ENCODE measurements around the gene NOD1. TPM values are rescaled to one million over a fixed set of nuclear protein-coding genes. Genes with fewer than 3 reads are reported as not detected.

NOD1 gene
- total and polyA plus RNA-seq, 2 of the 13 experiments (the other 11 are each of a cell fraction or from before 2014, with no cell fraction given): 1.7 to 2.9 TPM

DNA sequence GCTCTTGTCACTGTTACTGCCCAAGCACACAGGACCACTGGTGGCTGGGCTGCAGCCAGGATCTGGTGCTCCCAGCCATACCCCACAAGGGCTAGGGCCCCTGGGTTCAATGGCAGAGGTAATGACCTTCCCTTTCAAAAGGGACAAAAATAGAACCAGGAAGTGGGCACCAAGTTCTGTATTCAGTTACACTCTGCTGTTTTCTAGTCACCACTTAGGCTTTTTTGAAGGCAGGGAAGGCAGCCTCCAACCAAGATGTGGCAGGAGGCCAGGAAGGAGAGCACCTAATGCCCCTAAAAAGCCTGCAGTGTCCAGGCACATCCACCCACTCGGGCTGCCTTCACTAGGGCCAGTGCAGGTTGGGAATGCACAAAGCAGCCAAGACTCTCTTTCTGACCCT lies 47.8 kb downstream of the NOD1 start:
- ATAC-seq (no peak), DNase-seq (ENCODE audit: low spot score) (no peak), FAIRE-seq (no peak)
- H3K9ac ChIP-seq (ENCODE audit: insufficient read depth, low read depth, low read length): no peak overlapping the region
- CTCF ChIA-PET (ENCODE audit: low intra/inter-chr PET ratio, low total read pairs): no interaction called here
- no peaks in the 10 kb centered on the region for H3K9me3 ChIP-seq (ENCODE audit: low read length)
- intact Hi-C loops (cut with micrococcal nuclease; ENCODE audit: unreplicated experiment) (no loop called here), in situ Hi-C loops (cut with HindIII; ENCODE audit: extremely low pct_ligation_motif_present, low pct_unique_long_range_greater_than_20kb) (no loop called here)
- H3K27me3 ChIP-seq (ENCODE audit: control insufficient read depth in 1 of 2, insufficient read depth in 2 of 2, low read length in 2 of 2): no peaks in the 10 kb centered on the region
- no peaks in the 10 kb centered on the region for H3K4me1 ChIP-seq (ENCODE audit: insufficient read depth, low read length)
- H2AFZ ChIP-seq (ENCODE audit: low read length): no peak overlapping the region
- no TSS peak for BruUV-seq (replicated peaks)
- H3K36me3 ChIP-seq (replicated peaks in 1 of 2; ENCODE audit: control insufficient read depth in 1 of 2, insufficient read depth in 2 of 2, low read length in 2 of 2): no peaks in the 10 kb centered on the region; a peak in 1 of 5 replicates
- no peak overlapping the region for H3K27ac ChIP-seq (ENCODE audit: extremely low read length, insufficient read depth, low read length)
- no peaks in the 10 kb centered on the region for H3K79me2 ChIP-seq (ENCODE audit: insufficient read depth, low read length)
- H3K4me2 ChIP-seq (ENCODE audit: low read depth, low read length): no peak overlapping the region
- H3K4me3 ChIP-seq (replicated peaks in 1 of 3; ENCODE audit: insufficient read depth in 1 of 3, low read depth in 2 of 3, low read length in 3 of 3): no peak overlapping the region
- 100% methylated on average over 1 of the region's 1 CpG for WGBS (ENCODE audit: low lambda C conversion rate)
- TF ChIP-seq, protein P1, sequence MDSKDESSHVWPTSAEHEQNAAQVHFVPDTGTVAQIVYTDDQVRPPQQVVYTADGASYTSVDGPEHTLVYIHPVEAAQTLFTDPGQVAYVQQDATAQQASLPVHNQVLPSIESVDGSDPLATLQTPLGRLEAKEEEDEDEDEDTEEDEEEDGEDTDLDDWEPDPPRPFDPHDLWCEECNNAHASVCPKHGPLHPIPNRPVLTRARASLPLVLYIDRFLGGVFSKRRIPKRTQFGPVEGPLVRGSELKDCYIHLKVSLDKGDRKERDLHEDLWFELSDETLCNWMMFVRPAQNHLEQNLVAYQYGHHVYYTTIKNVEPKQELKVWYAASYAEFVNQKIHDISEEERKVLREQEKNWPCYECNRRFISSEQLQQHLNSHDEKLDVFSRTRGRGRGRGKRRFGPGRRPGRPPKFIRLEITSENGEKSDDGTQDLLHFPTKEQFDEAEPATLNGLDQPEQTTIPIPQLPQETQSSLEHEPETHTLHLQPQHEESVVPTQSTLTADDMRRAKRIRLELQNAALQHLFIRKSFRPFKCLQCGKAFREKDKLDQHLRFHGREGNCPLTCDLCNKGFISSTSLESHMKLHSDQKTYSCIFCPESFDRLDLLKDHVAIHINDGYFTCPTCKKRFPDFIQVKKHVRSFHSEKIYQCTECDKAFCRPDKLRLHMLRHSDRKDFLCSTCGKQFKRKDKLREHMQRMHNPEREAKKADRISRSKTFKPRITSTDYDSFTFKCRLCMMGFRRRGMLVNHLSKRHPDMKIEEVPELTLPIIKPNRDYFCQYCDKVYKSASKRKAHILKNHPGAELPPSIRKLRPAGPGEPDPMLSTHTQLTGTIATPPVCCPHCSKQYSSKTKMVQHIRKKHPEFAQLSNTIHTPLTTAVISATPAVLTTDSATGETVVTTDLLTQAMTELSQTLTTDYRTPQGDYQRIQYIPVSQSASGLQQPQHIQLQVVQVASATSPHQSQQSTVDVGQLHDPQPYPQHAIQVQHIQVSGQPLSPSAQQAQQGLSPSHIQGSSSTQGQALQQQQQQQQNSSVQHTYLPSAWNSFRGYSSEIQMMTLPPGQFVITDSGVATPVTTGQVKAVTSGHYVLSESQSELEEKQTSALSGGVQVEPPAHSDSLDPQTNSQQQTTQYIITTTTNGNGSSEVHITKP (CRISPR knock-in tag; IDR thresholded peaks at IDR 0.05; ENCODE audit: low read depth): no peak
- TF ChIP-seq MYC (CRISPR knock-in tag; IDR thresholded peaks at IDR 0.05; ENCODE audit: borderline replicate concordance) (no peak), NR2F1 (CRISPR knock-in tag; IDR thresholded peaks at IDR 0.05) (no peak), ETV6 (CRISPR knock-in tag; conservative IDR thresholded peaks at IDR 0.05) (no peak), KAT7 (CRISPR knock-in tag; IDR thresholded peaks at IDR 0.05; ENCODE audit: borderline replicate concordance) (no peak), ZNF772 (CRISPR knock-in tag; IDR thresholded peaks at IDR 0.05) (no peak)
- TF ChIP-seq, protein P2, sequence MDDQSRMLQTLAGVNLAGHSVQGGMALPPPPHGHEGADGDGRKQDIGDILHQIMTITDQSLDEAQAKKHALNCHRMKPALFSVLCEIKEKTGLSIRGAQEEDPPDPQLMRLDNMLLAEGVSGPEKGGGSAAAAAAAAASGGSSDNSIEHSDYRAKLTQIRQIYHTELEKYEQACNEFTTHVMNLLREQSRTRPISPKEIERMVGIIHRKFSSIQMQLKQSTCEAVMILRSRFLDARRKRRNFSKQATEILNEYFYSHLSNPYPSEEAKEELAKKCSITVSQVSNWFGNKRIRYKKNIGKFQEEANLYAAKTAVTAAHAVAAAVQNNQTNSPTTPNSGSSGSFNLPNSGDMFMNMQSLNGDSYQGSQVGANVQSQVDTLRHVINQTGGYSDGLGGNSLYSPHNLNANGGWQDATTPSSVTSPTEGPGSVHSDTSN (CRISPR knock-in tag; IDR thresholded peaks at IDR 0.05; ENCODE audit: borderline replicate concordance): no peak
- TF ChIP-seq, protein P3, sequence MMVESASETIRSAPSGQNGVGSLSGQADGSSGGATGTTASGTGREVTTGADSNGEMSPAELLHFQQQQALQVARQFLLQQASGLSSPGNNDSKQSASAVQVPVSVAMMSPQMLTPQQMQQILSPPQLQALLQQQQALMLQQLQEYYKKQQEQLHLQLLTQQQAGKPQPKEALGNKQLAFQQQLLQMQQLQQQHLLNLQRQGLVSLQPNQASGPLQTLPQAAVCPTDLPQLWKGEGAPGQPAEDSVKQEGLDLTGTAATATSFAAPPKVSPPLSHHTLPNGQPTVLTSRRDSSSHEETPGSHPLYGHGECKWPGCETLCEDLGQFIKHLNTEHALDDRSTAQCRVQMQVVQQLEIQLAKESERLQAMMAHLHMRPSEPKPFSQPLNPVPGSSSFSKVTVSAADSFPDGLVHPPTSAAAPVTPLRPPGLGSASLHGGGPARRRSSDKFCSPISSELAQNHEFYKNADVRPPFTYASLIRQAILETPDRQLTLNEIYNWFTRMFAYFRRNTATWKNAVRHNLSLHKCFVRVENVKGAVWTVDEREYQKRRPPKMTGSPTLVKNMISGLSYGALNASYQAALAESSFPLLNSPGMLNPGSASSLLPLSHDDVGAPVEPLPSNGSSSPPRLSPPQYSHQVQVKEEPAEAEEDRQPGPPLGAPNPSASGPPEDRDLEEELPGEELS (CRISPR knock-in tag; IDR thresholded peaks at IDR 0.05): no peak
- POLR2A ChIA-PET: no interaction called here
- H4K20me1 ChIP-seq (ENCODE audit: insufficient read depth, low read length): no peaks in the 10 kb centered on the region

Data from HepG2 (cell line).